Cardiac muscle cell (in vitro differentiated cells and primary cell): ENCODE results near the gene CKS1B. TPM values are rescaled to one million over a fixed set of nuclear protein-coding genes. Genes with fewer than 3 reads are reported as not detected.

Experiments used
- DNase-seq, 2 donors: peaks; one replicate each; pipeline versions ENCODE4 v3.0.0 to v3.0.0-alpha.2; 2010 to 2017; ENCODE audit warnings: low read depth in 1 of 2, low spot score in 1 of 2
- H3K27ac ChIP-seq: fragments of 200-600 bp; sonication (generic); 2 replicates; pipeline ENCODE4 v1.5.1; 2016
- H3K27me3 ChIP-seq: fragments of 200-600 bp; sonication (generic); 2 replicates; pipeline ENCODE4 v1.6.0; 2016; ENCODE audit warnings: control low read depth
- H3K36me3 ChIP-seq: fragments of 200-600 bp; sonication (generic); 2 replicates; pipeline ENCODE4 v1.5.1; 2016; ENCODE audit warnings: control low read depth
- H3K4me1 ChIP-seq: fragments of 200-600 bp; sonication (generic); 2 replicates; pipeline ENCODE4 v1.8.1; 2017; ENCODE audit warnings: low read depth, mild to moderate bottlenecking, mixed run types
- H3K4me3 ChIP-seq: fragments of 200-600 bp; sonication (generic); 2 replicates; pipeline ENCODE4 v1.5.1; 2016; ENCODE audit warnings: mild to moderate bottlenecking
- H3K9me3 ChIP-seq: fragments of 200-600 bp; sonication (generic); 2 replicates; pipeline ENCODE4 v1.5.1; 2017; ENCODE audit warnings: low read depth, mild to moderate bottlenecking, control low read depth
- polyA plus RNA-seq: library from polyadenylated mRNA; unstranded; fragments of >200 nt; fragmentation: Nextera tagmentation; extraction: Ambion mirVana; gene quantifications from 2 replicates; pipeline ENCODE4 v1.2.1, GENCODE V29; 2016
- total RNA-seq: library from RNA; depleted of rRNA; stranded (reverse); fragments of >200 nt; gene quantifications from 2 replicates; pipeline ENCODE4 v1.2.3, GENCODE V29; 2016
- TF ChIP-seq, protein P1 (sequence below): IDR thresholded peaks from 2 replicates; pipeline ENCODE4 v1.5.1; 2012; ENCODE audit warnings: low read depth, mild to moderate bottlenecking, low read length

CKS1B gene
- total and polyA plus RNA-seq, 2 experiments from 2014 or later: 96.5 to 157 TPM

- TF ChIP-seq, protein P1, sequence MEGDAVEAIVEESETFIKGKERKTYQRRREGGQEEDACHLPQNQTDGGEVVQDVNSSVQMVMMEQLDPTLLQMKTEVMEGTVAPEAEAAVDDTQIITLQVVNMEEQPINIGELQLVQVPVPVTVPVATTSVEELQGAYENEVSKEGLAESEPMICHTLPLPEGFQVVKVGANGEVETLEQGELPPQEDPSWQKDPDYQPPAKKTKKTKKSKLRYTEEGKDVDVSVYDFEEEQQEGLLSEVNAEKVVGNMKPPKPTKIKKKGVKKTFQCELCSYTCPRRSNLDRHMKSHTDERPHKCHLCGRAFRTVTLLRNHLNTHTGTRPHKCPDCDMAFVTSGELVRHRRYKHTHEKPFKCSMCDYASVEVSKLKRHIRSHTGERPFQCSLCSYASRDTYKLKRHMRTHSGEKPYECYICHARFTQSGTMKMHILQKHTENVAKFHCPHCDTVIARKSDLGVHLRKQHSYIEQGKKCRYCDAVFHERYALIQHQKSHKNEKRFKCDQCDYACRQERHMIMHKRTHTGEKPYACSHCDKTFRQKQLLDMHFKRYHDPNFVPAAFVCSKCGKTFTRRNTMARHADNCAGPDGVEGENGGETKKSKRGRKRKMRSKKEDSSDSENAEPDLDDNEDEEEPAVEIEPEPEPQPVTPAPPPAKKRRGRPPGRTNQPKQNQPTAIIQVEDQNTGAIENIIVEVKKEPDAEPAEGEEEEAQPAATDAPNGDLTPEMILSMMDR: no peak
- Histone ChIP-seq H3K4me3 (no peak overlapping the region), H3K27me3 (no peaks in the 10 kb centered on the region), H3K27ac (no peak overlapping the region), H3K36me3 (no peaks in the 10 kb centered on the region), H3K4me1 (peaks cover 7% of the 10 kb centered on the region), H3K9me3 (no peaks in the 10 kb centered on the region)
- no peak for DNase-seq
Observed at GRCh38 chr1:155026588-155026987, 52.1 kb downstream of the CKS1B start.

Other genes with a start within 250 kb of the CKS1B start
- gene KCNN3, start 104.4 kb upstream of the CKS1B start, total RNA-seq: 0.81 and 1.5 TPM in 2 replicates
- gene KCNN3, start 104.4 kb upstream of the CKS1B start, polyA plus RNA-seq: 1.1 and 2.9 TPM in 2 replicates
- gene PMVK, start 38.0 kb upstream of the CKS1B start, total RNA-seq: 20.1 and 23.8 TPM in 2 replicates
- gene PMVK, start 38.0 kb upstream of the CKS1B start, polyA plus RNA-seq: 94.4 and 95.4 TPM in 2 replicates
- gene PBXIP1, start 18.6 kb upstream of the CKS1B start, total RNA-seq: 155 and 161 TPM in 2 replicates
- 93.7 and 108 TPM in 2 replicates for gene PBXIP1, start 18.6 kb upstream of the CKS1B start, polyA plus RNA-seq
- gene PYGO2, start 12.9 kb upstream of the CKS1B start, total RNA-seq: 45.6 and 48.0 TPM in 2 replicates
- gene PYGO2, start 12.9 kb upstream of the CKS1B start, polyA plus RNA-seq: 45.3 and 49.2 TPM in 2 replicates
- gene SHC1, start 3.9 kb upstream of the CKS1B start, total RNA-seq: 80.0 and 80.3 TPM in 2 replicates
- gene SHC1, start 3.9 kb upstream of the CKS1B start, polyA plus RNA-seq: 66.8 and 70.7 TPM in 2 replicates
- 34.3 and 39.7 TPM in 2 replicates for gene FLAD1, start 8.7 kb downstream of the CKS1B start, total RNA-seq
- 59.2 and 60.8 TPM in 2 replicates for gene FLAD1, start 8.7 kb downstream of the CKS1B start, polyA plus RNA-seq
- not detected in 2 replicates for gene LENEP, start 18.9 kb downstream of the CKS1B start, total RNA-seq
- gene LENEP, start 18.9 kb downstream of the CKS1B start, polyA plus RNA-seq: 0.72 TPM in 1 of 2 replicates, not detected in the other
- 25.5 and 25.6 TPM in 2 replicates for gene ZBTB7B, start 28.1 kb downstream of the CKS1B start, total RNA-seq
- 4.6 and 4.7 TPM in 2 replicates for gene ZBTB7B, start 28.1 kb downstream of the CKS1B start, polyA plus RNA-seq
- 4.3 and 5.4 TPM in 2 replicates for gene DCST2, start 59.1 kb downstream of the CKS1B start, total RNA-seq
- gene DCST2, start 59.1 kb downstream of the CKS1B start, polyA plus RNA-seq: 1.1 and 3.8 TPM in 2 replicates
- not detected in 2 replicates for gene DCST1, start 59.1 kb downstream of the CKS1B start, total RNA-seq
- 0.27 and 0.57 TPM in 2 replicates for gene DCST1, start 59.1 kb downstream of the CKS1B start, polyA plus RNA-seq
- gene ADAM15, start 76.6 kb downstream of the CKS1B start, total RNA-seq: 19.5 and 23.0 TPM in 2 replicates
- gene ADAM15, start 76.6 kb downstream of the CKS1B start, polyA plus RNA-seq: 23.0 and 25.2 TPM in 2 replicates
- gene EFNA4, start 89.1 kb downstream of the CKS1B start, total RNA-seq: 29.2 and 36.0 TPM in 2 replicates
- gene EFNA4, start 89.1 kb downstream of the CKS1B start, polyA plus RNA-seq: 18.3 and 29.6 TPM in 2 replicates
- gene EFNA3, start 104.2 kb downstream of the CKS1B start, total RNA-seq: 26.3 and 31.9 TPM in 2 replicates
- gene EFNA3, start 104.2 kb downstream of the CKS1B start, polyA plus RNA-seq: 34.2 and 43.0 TPM in 2 replicates
- 39.1 and 43.1 TPM in 2 replicates for gene EFNA1, start 153.2 kb downstream of the CKS1B start, total RNA-seq
- 83.5 and 104 TPM in 2 replicates for gene EFNA1, start 153.2 kb downstream of the CKS1B start, polyA plus RNA-seq
- gene SLC50A1, start 161.2 kb downstream of the CKS1B start, total RNA-seq: 18.4 and 20.9 TPM in 2 replicates
- 45.1 and 50.7 TPM in 2 replicates for gene SLC50A1, start 161.2 kb downstream of the CKS1B start, polyA plus RNA-seq
- gene DPM3, start 165.8 kb downstream of the CKS1B start, total RNA-seq: 102 and 114 TPM in 2 replicates
- 105 and 110 TPM in 2 replicates for gene DPM3, start 165.8 kb downstream of the CKS1B start, polyA plus RNA-seq
- 122 and 124 TPM in 2 replicates for gene KRTCAP2, start 198.6 kb downstream of the CKS1B start, total RNA-seq
- gene KRTCAP2, start 198.6 kb downstream of the CKS1B start, polyA plus RNA-seq: 357 and 428 TPM in 2 replicates
- gene TRIM46, start 199.2 kb downstream of the CKS1B start, total RNA-seq: 3.6 and 5.4 TPM in 2 replicates
- gene TRIM46, start 199.2 kb downstream of the CKS1B start, polyA plus RNA-seq: 2.9 and 3.2 TPM in 2 replicates
- gene THBS3, start 233.2 kb downstream of the CKS1B start, total RNA-seq: 10.8 and 14.2 TPM in 2 replicates
- gene THBS3, start 233.2 kb downstream of the CKS1B start, polyA plus RNA-seq: 9.4 and 15.1 TPM in 2 replicates
- 24.7 and 45.0 TPM in 2 replicates for gene MTX1, start 234.0 kb downstream of the CKS1B start, total RNA-seq
- 31.9 and 50.2 TPM in 2 replicates for gene MTX1, start 234.0 kb downstream of the CKS1B start, polyA plus RNA-seq